K562 (cell line): Measurements from ENCODE around the gene SAPCD1. TPM values are rescaled to one million over a fixed set of nuclear protein-coding genes. Genes with fewer than 3 reads are reported as not detected.

ENCODE experiments used
- COPS2 ChIP-seq: fragments of 450-650 bp; conservative IDR thresholded peaks from 2 replicates; pipeline ENCODE4 v1.6.1; 2016; ENCODE audit warnings: mild to moderate bottlenecking, moderate library complexity
- ELF1 ChIP-seq: fragments of 200-800 bp; sonication (Bioruptor generic); IDR thresholded peaks from 2 replicates; pipeline ENCODE4 v1.6.1; 2016; ENCODE audit warnings: missing genetic modification characterization, missing compliant biosample characterization
- ETS2 ChIP-seq: IDR thresholded peaks from 2 replicates; pipeline ENCODE4 v1.6.1; 2016; ENCODE audit warnings: borderline replicate concordance, missing genetic modification characterization, mild to moderate bottlenecking, moderate library complexity, missing compliant biosample characterization; ENCODE audit not compliant: poor library complexity, severe bottlenecking
- GTF2F1 ChIP-seq: IDR thresholded peaks from 2 replicates; pipeline ENCODE4 v1.6.1; 2011; ENCODE audit warnings: low read depth, low read length, improper control_type of control experiment
- MCM2 ChIP-seq: fragments of 450-650 bp; IDR thresholded peaks from 2 replicates; pipeline ENCODE4 v1.6.1; 2017; ENCODE audit warnings: low read depth, mild to moderate bottlenecking
- PHF20 ChIP-seq: fragments of 450-650 bp; IDR thresholded peaks from 2 replicates; pipeline ENCODE4 v1.6.1; 2018; ENCODE audit not compliant: partially characterized antibody
- RBBP5 ChIP-seq: fragments of 200-600 bp; sonication (generic); IDR thresholded peaks from 2 replicates; pipeline ENCODE4 v1.6.1; 2012; ENCODE audit warnings: borderline replicate concordance, mild to moderate bottlenecking, low read length, control low read depth, inconsistent platforms; ENCODE audit not compliant: insufficient read depth, poor library complexity, severe bottlenecking
- RREB1 ChIP-seq: fragments of 250-450 bp; sonication (Bioruptor Pico); IDR thresholded peaks from 2 replicates; pipeline ENCODE4 v1.4.0; 2020
- ZBTB33 ChIP-seq: sonication (generic); formaldehyde crosslinking; IDR thresholded peaks from 2 replicates; pipeline ENCODE4 v1.8.1; 2023; ENCODE audit warnings: mild to moderate bottlenecking, missing genetic modification reagents
- ZNF217 ChIP-seq: sonication (generic); formaldehyde crosslinking; IDR thresholded peaks from 2 replicates; pipeline ENCODE4 v1.8.0; 2022; ENCODE audit warnings: mild to moderate bottlenecking, missing genetic modification reagents
- ZNF318 ChIP-seq, 2 experiments: fragments of 450-650 bp; IDR thresholded peaks; 2 replicates each; pipeline ENCODE4 v1.6.1; 2016; ENCODE audit warnings: mild to moderate bottlenecking in 2 of 2, borderline replicate concordance in 1 of 2, low read depth in 1 of 2, moderate library complexity in 1 of 2
- polyA plus RNA-seq, 8 experiments: library from polyadenylated mRNA; depleted of rRNA in 4 of 8; stranded (reverse) in 5 of 8; unstranded in 3 of 8; fragments of >200 nt; fragmentation: Nextera tagmentation in 2 of 8; fragmentation: Illumina TruSeq in 1 of 8; extraction: Ambion mirVana in 2 of 8; extraction: Trizol in 1 of 8; gene quantifications; 2 replicates each; pipeline versions ENCODE4 v1.2.1 to v1.2.3, GENCODE V29; 2011 to 2014; ENCODE audit warnings: inconsistent platforms in 1 of 8, missing spikeins in 1 of 8
- total RNA-seq, 7 experiments: library from RNA; depleted of rRNA in 6 of 7; stranded (reverse); fragments of >200 nt in 6 of 7; fragmentation: Illumina TruSeq in 2 of 7; extraction: Trizol in 2 of 7; gene quantifications; 2 replicates each; pipeline versions ENCODE4 v1.2.1 to v1.2.3, GENCODE V29; 2011 to 2021; ENCODE audit warnings: low replicate concordance in 1 of 7

SAPCD1 gene
- total and polyA plus RNA-seq, 9 of the 15 experiments (the other 6 are each of a cell fraction or from before 2014, with no cell fraction given), result 2.6 to 30.2 (median 7.4) TPM

GRCh38 chr6:31794294-31794865 is 31.9 kb downstream of the SAPCD1 start (continued):
- TF ChIP-seq ZBTB33 (CRISPR knock-in tag), result no peak
- no peak for TF ChIP-seq ELF1 (tag)
- TF ChIP-seq MCM2, result no peak
- TF ChIP-seq ETS2 (tag), result no peak
- TF ChIP-seq COPS2, result no peak
- no peak for TF ChIP-seq RREB1 (CRISPR knock-in tag)
- no peak for TF ChIP-seq ZNF217 (CRISPR knock-in tag)
- no peak for TF ChIP-seq PHF20
- no peak for TF ChIP-seq RBBP5
- TF ChIP-seq GTF2F1, result no peak
- TF ChIP-seq ZNF318 (IDR thresholded peaks at IDR 0.05; ENCODE audit: borderline replicate concordance in 1 of 2, low read depth in 1 of 2), result no peak
